Head of caudate nucleus (tissue), 42 donors: ENCODE results near the gene TTN.
"Not testable (repeated sequence)": the region's sequence is repeated elsewhere in the genome, so short reads cannot be mapped to it uniquely, and the experiment has no call there.

Source experiments
- DNase-seq, 42 donors: peaks; one replicate each; pipeline versions ENCODE4 v3.0.0 to v3.0.0-alpha.2; 2020 to 2021; ENCODE audit warnings: mixed read lengths in 7 of 42
- intact Hi-C: fragments of 100-400 bp; cut with DNase I; formaldehyde crosslinking; loops from one replicate; pipeline ENCODE4 v1.15.0; 2022

TTN gene

DNA sequence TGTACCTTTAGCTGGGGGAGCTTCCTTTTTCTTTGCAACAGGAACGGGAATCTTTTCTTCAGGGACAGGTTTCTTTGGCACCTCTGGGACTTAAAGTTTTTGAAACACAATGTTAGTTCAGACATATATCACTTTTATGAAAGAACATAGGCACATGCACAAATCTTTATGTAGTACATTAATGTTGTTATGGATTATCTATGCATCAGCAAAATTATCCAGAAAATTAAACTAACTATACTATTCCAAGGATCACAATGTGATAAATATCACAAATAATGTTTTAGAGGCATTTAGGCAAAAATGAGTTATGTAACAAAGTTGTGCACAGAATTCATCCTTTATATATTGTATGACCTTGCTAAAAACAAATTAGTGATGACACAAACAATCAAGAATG, 117.4 kb downstream of the TTN start:
- intact Hi-C loops: no loop called here
- DNase-seq: no peak

DNA sequence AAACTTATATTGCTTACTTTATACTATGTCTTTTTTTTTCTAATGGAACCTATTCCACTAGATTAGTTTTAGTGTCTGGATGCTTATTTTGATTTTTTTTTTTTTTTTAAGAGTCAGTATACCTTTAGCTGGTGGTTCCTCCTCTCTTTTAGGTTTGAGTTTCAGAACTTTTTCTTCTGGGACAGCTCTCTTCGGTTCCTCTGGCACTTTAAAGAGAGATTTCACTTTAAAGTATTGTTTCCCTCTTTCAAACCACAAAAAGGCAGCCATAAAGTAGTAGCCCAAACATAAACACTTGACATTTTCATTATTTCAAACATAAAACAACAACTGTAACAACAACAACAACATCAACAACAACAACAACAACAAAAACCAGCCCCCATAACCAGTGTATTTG, 123.3 kb downstream of the TTN start:
- intact Hi-C loops: no loop called here
- DNase-seq: no peak

DNA sequence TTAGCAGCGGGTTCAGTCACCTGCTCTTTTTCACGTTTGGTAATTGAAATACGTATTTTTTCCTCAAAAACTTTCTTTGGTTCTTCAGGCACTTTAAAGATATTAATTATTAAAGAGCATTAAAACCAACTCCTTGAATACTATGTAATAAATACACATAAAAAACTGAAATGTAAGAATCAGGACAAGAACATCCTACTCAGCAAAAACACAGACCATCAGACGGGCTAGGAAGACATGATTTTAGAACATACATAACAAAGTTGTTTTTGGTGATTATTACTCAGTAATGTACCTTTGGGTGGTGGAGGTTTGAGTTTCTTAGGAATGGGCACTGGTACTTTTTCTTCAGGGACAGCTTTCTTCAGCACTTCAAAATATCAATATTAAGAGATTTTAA, 126.1 kb downstream of the TTN start:
- intact Hi-C loops: no loop called here
- DNase-seq: no peak

DNA sequence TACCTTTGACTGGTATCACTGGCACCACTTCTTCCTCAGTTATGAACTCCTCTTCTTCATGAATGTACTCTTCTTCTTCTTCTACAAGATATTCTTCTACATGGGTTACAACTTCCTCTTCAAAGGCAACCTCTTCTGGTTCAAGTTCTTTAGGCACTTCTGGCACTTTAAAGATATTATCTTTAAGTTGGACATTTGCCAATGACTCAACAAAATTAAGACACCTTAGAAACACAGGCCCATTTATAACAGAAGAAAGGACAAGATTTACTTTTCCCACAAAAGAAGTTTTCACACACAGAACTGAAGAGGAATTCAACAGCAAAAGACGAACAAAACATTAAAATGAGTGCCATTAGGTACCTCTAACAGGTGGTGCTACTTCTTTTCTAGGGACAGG, 127.3 kb downstream of the TTN start:
- intact Hi-C loops: no loop called here
- no peak for DNase-seq

DNA sequence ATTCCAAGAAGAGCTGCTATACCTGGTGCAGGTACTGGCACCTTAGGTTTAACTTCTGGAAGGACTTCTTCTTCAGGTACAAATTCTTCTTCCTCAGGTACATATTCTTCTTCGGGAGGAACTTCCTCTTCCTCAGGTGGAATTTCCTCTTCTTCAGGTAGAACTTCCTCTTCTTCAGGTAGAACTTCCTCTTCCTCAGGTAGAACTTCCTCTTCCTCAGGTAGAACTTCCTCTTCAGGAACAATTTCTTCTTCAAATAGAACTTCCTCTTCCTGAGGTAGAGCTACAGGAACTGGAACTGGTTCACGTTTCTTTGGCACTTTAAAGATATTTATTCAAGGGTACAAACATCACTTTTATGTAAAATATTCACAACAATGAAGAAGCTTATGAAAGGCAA, 129.6 kb downstream of the TTN start:
- intact Hi-C loops: no loop called here
- DNase-seq: no peak

DNA sequence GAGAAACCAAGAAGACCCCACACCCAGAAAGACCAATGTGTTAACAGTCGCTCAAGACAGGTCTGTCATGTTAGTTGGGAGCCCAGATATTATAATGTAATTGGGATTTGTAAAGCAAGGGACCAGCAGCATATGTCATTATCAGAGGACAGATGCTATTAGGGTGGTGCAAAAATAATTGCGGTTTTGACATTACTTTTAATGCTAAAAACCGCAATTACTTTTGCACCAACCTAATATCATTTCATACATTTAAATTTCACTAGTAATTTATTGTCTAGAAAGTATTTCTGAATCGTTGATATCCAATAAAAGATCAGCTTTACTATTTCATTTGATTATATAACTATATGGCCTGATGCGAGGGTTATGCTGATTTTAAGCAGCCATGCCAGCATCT, 131.2 kb downstream of the TTN start:
- intact Hi-C loops: no loop called here
- no peak for DNase-seq

DNA sequence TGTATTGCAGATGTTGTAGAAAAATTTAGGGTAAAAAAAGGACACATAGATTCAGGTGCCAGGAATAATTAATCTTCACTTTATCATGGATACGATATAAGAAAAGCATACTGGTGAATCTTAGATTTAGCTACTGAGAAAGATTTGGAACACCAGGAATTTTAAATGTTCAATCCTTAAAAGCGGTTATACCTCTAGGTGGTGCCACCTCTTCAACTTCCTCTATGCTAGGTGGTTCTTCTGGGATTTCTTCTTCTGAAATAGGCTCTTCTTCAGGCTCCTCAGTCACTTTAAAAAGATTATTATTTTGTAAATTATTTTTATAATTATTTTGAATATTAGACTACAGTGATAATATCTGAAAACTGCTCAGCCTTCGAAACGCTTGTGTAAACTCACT, 133.1 kb downstream of the TTN start:
- intact Hi-C loops: no loop called here
- no peak for DNase-seq

DNA sequence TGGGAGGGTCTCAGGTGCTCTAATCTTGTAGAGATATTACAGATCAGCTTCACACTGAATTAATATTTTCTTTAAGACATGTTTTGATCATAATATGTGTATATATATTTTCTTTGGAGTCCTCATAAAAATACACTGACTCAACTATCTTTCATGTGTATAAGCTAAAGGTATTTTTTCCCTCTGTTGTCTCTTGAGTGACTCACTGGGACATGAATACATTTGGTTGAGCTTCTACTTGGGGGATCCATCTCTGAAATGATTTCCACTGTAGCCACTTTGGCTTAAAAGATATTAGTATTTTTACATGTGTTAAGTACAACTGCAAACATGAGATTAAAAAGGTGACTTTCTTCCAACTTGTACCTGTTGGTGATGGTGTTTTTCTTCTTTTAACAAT, 140.8 kb downstream of the TTN start:
- DNase-seq: no peak
- intact Hi-C loops: no loop called here

DNA sequence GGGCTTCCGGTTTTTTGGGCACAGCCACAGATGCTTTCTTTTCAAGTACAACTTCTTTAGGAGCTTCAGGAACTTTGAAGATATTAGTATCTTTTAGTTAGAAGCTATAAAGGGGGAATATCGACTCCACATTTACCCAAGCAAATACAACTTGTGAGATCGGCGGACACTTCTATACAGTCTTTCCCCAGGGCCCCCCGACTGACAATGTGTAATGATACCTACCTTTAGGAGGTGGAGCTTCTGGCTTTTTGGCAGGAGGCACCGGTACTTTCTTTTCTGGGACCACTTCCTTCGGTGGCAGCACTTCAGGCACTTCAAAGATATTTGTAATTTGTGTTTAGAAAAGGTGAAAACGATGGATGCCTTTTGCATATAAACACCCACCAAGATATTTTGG, 148.7 kb downstream of the TTN start:
- intact Hi-C loops, DNase-seq: not testable (repeated sequence)

DNA sequence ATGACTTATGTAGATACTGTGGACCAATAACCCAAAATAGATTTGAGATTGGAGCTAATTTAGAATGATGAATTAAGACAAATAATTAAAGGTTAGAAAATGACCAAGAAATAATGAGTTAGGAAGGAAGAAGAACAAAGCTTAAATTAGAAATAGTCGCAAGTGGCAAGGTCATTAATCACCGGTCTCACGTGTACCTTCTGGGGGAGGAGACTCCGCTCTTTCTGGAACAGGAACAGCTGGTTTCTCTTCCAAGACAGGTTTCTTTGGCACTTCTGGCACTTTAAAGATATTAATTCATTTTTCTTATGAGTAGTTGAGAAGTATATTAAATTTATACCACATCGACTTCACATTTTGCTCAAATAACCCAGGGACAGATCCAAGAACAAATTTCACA, 156.7 kb downstream of the TTN start:
- no peak for DNase-seq
- intact Hi-C loops: no loop called here

DNA sequence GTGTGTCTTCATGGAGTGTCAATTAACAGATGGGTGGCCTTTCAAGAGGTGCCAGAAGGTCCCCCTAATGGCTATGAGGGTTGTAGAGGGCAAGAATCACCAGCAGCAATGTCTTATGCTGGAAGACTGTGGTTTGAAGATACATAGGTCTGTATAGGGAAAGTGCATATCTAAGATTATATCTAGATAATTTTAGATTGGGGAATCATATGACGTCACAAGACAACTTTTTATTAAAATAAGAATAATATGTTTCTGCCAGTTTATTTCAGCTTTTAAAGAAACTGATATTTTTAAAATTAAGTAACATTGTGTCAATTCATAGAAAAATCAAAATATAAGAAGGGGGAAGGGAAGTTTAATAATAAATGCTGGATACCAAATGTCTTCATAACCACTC, 162.3 kb downstream of the TTN start:
- intact Hi-C loops: no loop called here
- no peak for DNase-seq

DNA sequence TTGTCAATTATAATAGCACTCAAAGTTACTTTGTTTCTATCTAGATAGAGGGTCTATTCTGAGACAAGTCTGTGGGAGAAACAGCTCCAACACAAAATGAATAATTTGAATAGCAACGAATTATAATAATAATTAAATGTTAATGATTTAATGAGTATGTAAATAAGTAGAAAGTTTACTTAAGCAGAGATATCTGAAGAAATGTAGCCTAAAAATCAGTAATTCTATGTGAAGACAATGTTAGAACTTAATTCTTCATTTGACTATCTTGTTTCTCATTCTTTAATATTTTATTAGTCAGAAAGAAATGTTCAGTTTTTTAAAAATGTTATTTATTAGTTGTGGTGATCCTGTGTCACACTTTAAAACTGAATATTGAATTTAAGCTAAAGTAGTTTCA, 165.7 kb downstream of the TTN start:
- intact Hi-C loops: no loop called here
- no peak for DNase-seq

DNA sequence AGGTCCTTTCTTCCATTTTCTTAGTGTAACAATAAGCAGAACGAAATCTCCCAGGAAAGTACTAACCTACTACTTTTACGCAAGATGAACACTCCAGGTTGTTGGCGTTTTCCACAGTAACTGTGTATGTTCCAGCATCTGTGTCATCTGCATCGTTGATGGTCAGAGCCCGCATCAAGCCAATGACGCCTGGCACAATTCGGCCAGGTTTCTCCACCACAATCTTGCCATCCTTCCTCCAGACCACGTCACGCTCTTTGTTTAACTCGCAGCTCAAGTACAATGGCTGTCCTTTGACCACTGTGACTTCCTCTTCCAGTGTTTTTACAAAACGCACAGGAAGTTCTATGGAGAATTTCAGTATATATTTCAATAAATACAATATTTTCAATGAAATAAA, 171.3 kb downstream of the TTN start:
- intact Hi-C loops: no loop called here
- DNase-seq: no peak

DNA sequence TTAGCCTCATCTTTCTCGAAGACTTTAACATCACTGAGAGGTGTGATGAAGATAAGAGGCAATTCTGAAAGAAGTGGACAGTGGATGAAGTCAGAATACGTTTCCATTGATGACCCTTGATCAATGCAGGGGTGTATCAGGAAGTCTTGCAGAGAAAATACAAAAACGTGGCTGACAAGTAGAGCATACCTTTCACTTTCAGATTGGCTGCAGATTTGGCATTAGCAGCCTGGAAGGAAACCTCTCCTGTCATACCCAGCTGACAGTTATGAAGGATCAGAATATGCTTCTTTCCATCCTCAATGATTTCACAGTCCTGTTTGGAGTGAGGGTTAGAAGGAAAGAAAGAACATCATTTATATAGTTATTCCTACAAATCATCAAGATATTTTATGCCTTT, 174.5 kb downstream of the TTN start:
- no peak for DNase-seq
- intact Hi-C loops: no loop called here

DNA sequence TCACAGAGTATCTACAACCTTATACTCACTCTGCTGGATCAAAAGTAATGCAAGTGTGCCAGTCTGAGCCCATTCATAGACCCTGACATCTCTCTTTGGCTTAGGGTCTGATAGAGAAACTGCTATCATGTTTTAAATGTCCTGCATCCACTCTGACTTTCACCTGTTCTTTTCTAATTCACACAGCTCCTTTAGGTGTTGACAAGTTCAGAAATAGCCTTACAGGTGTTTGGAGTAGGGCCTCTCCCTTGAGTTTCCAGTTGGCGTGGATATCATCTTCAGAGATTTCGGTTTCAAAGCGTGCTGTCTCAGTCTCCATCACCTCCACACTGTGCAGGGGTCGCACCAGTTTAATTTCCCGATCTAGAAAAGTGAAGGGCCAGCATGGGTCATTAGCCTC, 176.6 kb downstream of the TTN start:
- intact Hi-C loops: no loop called here
- DNase-seq: no peak

DNA sequence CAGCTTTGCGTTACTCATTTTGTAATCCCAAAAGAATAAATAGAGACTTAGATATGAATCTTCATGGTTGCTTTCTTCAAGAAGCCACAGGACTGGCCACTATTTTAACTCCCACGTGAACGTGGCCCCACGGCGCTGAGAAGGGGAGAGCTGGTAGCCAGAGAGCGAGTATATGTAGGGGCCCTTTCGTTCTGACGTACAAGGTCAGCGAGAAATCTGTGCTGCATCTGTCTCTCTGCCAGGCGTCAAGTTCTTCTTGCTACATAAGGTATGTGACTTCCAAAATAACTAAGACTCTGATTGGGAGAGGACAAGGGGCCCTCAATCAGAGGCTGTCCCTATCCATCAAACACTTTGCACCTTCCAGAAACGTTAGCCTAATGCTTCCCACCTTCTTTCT, 177.8 kb downstream of the TTN start:
- no peak for DNase-seq
- intact Hi-C loops: no loop called here

DNA sequence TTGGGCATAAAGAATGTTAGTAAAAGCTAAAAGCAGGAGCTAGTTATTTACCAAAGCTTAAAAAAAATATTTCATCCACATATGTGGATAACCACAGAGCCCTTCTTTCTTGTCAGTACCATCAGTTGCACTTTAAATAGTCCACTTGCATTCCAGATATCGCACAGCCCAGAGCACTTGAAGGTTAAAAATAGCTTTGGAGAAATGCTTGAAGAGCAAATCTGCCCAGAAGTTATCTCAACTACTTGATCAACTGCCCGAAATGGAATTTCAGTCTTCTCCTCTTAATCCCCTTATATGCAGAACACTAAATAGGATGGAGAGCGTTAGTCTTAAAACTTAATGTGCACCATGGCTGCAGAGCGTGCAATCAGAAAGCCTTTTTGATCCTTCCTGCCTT, 178.6 kb downstream of the TTN start:
- intact Hi-C loops: no loop called here

DNA sequence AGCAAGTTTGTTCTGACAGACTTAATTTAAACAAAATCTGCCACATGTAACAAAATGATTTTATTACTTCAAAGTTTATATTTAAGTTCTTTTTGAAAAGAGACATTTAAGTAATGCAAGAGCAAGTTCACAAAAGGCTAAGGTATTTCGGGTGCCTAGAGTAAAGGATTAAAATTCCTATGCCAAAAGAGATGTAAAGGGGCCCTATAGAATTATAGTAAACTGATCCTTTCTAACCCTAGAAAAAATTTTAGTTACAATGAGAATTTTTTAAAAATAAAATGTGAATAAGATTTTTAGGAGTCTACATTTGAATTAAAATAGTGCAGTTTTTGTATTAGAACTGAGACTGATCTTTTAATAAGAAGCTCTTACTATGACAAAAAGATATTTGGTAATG, 179.8 kb downstream of the TTN start:
- no peak for DNase-seq
- intact Hi-C loops: no loop called here

More for the DNA sequence above, 178.6 kb downstream of the TTN start:
- no peak for DNase-seq

DNA sequence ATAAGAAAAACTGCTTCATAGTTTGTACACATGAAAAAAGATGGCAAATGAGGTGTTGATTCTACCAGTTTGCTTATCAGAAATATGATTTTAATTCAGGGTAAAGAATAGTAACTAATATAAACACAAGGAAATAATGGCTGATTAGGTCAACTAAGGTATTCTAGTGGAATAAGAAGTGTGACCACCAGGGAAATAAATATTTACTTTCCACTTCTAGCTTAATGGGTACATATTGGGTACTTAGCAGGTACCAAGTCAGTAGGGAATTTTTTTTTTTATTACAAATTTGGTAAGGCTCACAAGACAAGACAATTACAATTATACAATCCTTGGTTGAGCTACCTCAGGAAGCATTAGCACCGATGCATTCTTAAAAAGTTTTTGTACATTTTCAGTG, 191.3 kb downstream of the TTN start:
- DNase-seq: no peak
- intact Hi-C loops: no loop called here

DNA sequence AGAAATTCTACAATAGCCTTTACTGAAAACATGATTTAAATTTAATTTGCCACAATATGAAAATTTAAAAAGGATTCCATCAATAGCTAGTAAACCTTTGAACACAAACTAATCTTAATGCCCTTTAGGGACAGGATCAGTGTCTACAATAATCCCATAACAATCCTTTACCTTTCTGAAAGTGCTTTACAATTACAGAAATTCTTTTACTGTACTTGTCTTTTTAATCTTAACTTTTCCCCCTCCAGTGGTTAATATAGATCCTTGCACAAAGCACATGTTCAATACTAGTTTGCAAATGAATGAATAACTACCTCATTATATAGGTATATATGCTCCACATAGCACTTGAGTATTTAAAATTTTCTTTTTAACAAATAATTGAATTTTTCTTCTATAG, 204.3 kb downstream of the TTN start:
- no peak for DNase-seq
- intact Hi-C loops: no loop called here

DNA sequence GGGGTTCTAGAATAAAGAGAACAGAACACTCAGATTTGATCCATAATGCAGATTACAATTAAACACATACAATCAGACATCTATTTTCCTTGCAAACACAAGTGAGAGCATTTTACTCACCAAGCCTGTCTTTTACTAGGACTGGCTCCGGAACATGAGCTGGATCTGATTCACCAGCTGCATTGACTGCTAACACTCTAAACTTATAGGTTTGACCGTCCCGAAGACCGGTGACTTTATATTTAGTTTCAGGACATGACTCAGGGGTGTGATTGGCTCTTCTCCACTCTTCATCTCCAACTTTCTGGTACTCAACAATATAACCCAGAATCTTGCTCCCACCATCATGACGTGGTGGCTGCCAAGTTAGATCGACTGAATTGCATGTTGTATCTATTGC, 214.6 kb downstream of the TTN start:
- intact Hi-C loops: no loop called here
- no peak for DNase-seq

DNA sequence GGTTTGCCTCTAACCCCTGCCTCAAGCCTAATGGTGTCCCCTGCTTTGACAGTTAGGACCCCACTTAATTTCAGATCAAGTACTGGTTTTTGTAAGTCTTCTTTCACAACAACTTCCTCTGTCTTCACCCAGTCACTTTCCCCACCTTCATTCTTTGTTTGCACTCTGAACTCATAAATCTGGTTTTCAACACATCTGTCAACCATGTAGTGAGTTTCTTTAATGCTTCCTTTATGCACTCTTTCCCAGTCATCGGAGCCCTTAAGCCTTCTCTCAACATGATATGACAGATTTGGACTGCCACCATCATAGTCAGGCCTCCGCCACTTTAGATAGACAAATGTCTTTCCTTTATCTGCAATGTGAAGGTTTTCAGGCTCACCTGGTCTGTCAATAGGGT, 217.9 kb downstream of the TTN start:
- intact Hi-C loops: no loop called here
- no peak for DNase-seq

DNA sequence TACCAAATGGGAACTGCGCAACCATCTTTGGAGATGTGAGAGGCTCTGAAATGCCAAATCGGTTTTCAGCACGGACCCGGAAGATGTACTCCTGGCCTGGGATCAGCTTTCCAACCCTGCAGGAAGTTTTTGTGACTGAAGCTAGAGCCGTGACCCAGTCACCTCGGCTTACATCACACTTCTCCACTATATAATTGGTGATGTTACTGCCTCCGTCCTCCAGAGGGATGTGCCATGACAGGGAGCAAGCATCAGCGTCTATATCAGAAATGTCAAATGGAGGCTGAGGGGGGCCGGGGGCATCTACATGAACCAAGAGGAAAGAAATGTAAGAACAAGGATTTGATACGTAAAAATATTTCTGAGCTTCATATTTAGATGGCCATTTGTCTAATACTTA, 222.6 kb downstream of the TTN start:
- no peak for DNase-seq
- intact Hi-C loops: no loop called here
